CD4-positive, alpha-beta memory T cell (primary cell): Measurements from ENCODE around the gene CNTNAP4. TPM values are rescaled to one million over a fixed set of nuclear protein-coding genes. Genes with fewer than 3 reads are reported as not detected.

Experiments used
- CTCF ChIA-PET: fragments of 350-600 bp; sonication (Branson Sonifier 250); formaldehyde crosslinking; loops from one replicate; lab custom pipeline; 2021; ENCODE audit warnings: inconsistent platforms; ENCODE audit not compliant: partially characterized antibody; lab: Charles Lee
- POLR2A ChIA-PET: fragments of 350-600 bp; sonication (Branson Sonifier 250); formaldehyde crosslinking; loops from one replicate; lab custom pipeline; 2021; ENCODE audit not compliant: partially characterized antibody; lab: Charles Lee
- DNase-seq, 5 donors: peaks; one replicate each; pipeline versions ENCODE4 v3.0.0 to v3.0.0-alpha.2; 2020 to 2022; ENCODE audit warnings: mixed read lengths in 1 of 5
- H3K27ac ChIP-seq: one replicate; pipeline ENCODE4 v1.7.0; 2013; ENCODE audit warnings: low read depth, low read length
- H3K27me3 ChIP-seq: 2 replicates; pipeline ENCODE4 v1.7.0; 2013; ENCODE audit warnings: mild to moderate bottlenecking, low read length, moderate library complexity; ENCODE audit not compliant: insufficient read depth
- H3K36me3 ChIP-seq: 2 replicates; pipeline ENCODE4 v1.7.0; 2013; ENCODE audit warnings: mild to moderate bottlenecking, low read length, moderate library complexity; ENCODE audit not compliant: insufficient read depth
- H3K4me1 ChIP-seq: 2 replicates; pipeline ENCODE4 v1.7.0; 2013; ENCODE audit warnings: mild to moderate bottlenecking, low read length, moderate library complexity; ENCODE audit not compliant: insufficient read depth
- H3K4me3 ChIP-seq, 2 donors: one replicate each; pipeline ENCODE4 v1.7.0; 2013; ENCODE audit warnings: low read length in 2 of 2, mild to moderate bottlenecking in 1 of 2
- H3K9me3 ChIP-seq, 2 donors: one replicate each; pipeline ENCODE4 v1.7.0; 2013; ENCODE audit warnings: low read length in 2 of 2, control low read depth in 1 of 2; ENCODE audit not compliant: control insufficient read depth in 1 of 2
- H3K27ac Mint-ChIP-seq, 7 donors: one replicate each; pipeline ENCODE4 v1.8.0; 2020 to 2021; ENCODE audit warnings: mixed read lengths in 7 of 7, mild to moderate bottlenecking in 6 of 7, inconsistent platforms in 3 of 7, moderate library complexity in 3 of 7
- H3K27me3 Mint-ChIP-seq, 2 donors: one replicate each; pipeline ENCODE4 v1.8.0; 2020 to 2021; ENCODE audit warnings: mixed read lengths in 2 of 2
- H3K36me3 Mint-ChIP-seq, 2 donors: one replicate each; pipeline ENCODE4 v1.8.0; 2020 to 2021; ENCODE audit warnings: mixed read lengths in 2 of 2, inconsistent platforms in 1 of 2, mild to moderate bottlenecking in 1 of 2
- H3K4me1 Mint-ChIP-seq, 4 donors: one replicate each; pipeline ENCODE4 v1.8.0; 2020 to 2021; ENCODE audit warnings: mixed read lengths in 4 of 4, mild to moderate bottlenecking in 1 of 4
- H3K4me3 Mint-ChIP-seq, 8 donors: one replicate each; pipeline ENCODE4 v1.8.0; 2020 to 2021; ENCODE audit warnings: mixed read lengths in 8 of 8, mild to moderate bottlenecking in 7 of 8, moderate library complexity in 6 of 8, inconsistent platforms in 3 of 8
- H3K9me3 Mint-ChIP-seq, 8 donors: one replicate each; pipeline ENCODE4 v1.8.0; 2020 to 2021; ENCODE audit warnings: mixed read lengths in 8 of 8, mild to moderate bottlenecking in 5 of 8, inconsistent platforms in 3 of 8, moderate library complexity in 1 of 8
- intact Hi-C: fragments of 100-400 bp; cut with micrococcal nuclease; formaldehyde crosslinking; loops from one replicate; pipeline ENCODE4 v1.15.1; 2023
- polyA plus RNA-seq, 2 donors: library from polyadenylated mRNA; unstranded; fragments of 300-500 nt; fragmentation: Illumina TruSeq; gene quantifications; one replicate each; pipeline ENCODE4 v1.2.3, GENCODE V29; 2021
- total RNA-seq, 2 experiments: library from RNA; stranded (reverse); gene quantifications; one replicate each; pipeline ENCODE4 v1.2.3, GENCODE V29; 2021

Gene CNTNAP4
- total RNA-seq = not detected
- not detected for polyA plus RNA-seq

- POLR2A ChIA-PET = no interaction called here
- Histone ChIP-seq H3K4me3 (no peak within 1 kb of the TSS), H3K4me1 (no peaks in the 10 kb centered on the region), H3K27me3 (no peaks in the 10 kb centered on the region), H3K36me3 (no peaks in the 10 kb centered on the region), H3K9me3 (no peaks in the 10 kb centered on the region), H3K27ac (no peak within 1 kb of the TSS)
- no peak for DNase-seq
- CTCF ChIA-PET = no interaction called here
- intact Hi-C loops = no loop called here
- H3K4me3 Mint-ChIP-seq = no peak within 1 kb of the TSS
- H3K27me3 Mint-ChIP-seq = no peaks in the 10 kb centered on the region
- H3K27ac Mint-ChIP-seq = no peak within 1 kb of the TSS
- no peaks in the 10 kb centered on the region for H3K36me3 Mint-ChIP-seq
- H3K4me1 Mint-ChIP-seq = no peaks in the 10 kb centered on the region
- H3K9me3 Mint-ChIP-seq = peaks cover 0 to 9% (median 3%) of the 10 kb centered on the region in 8 donors
These were observed at the start of gene CNTNAP4 for GRCh38 chr16:76276745-76277438. CNTNAP4 (plus strand) TSS chr16:76277401; CDS start chr16:76277663, 262 bp downstream.

GRCh38 chr16:76228546-76229146, 48.6 kb upstream of the CNTNAP4 start:
- Histone ChIP-seq H3K36me3 (no peaks in the 10 kb centered on the region), H3K27ac (no peak overlapping the region), H3K4me1 (no peaks in the 10 kb centered on the region), H3K4me3 (no peak overlapping the region), H3K9me3 (no peaks in the 10 kb centered on the region), H3K27me3 (no peaks in the 10 kb centered on the region)
- POLR2A ChIA-PET = no interaction called here
- H3K36me3 Mint-ChIP-seq = no peaks in the 10 kb centered on the region
- DNase-seq = no peak
- no peak overlapping the region for H3K27ac Mint-ChIP-seq
- no peak overlapping the region for H3K4me3 Mint-ChIP-seq
- peaks cover 0 to 7% (median 5%) of the 10 kb centered on the region in 8 donors for H3K9me3 Mint-ChIP-seq
- CTCF ChIA-PET = no interaction called here
- no peaks in the 10 kb centered on the region for H3K4me1 Mint-ChIP-seq
- intact Hi-C loops = no loop called here
- H3K27me3 Mint-ChIP-seq = no peaks in the 10 kb centered on the region

GRCh38 chr16:76232704-76233103, 44.5 kb upstream of the CNTNAP4 start:
- no peak overlapping the region for H3K27ac Mint-ChIP-seq
- intact Hi-C loops = no loop called here

GRCh38 chr16:76235025-76235424, 42.2 kb upstream of the CNTNAP4 start:
- Histone ChIP-seq H3K4me3 (no peak overlapping the region), H3K27me3 (no peaks in the 10 kb centered on the region), H3K9me3 (no peaks in the 10 kb centered on the region), H3K36me3 (no peaks in the 10 kb centered on the region), H3K4me1 (no peaks in the 10 kb centered on the region), H3K27ac (no peak overlapping the region)
- no peaks in the 10 kb centered on the region for H3K36me3 Mint-ChIP-seq
- peaks cover 0 to 10% (median 3%) of the 10 kb centered on the region in 8 donors for H3K9me3 Mint-ChIP-seq
- DNase-seq = no peak
- H3K4me3 Mint-ChIP-seq = no peak overlapping the region
- CTCF ChIA-PET = no interaction called here
- no peak overlapping the region for H3K27ac Mint-ChIP-seq
- no peaks in the 10 kb centered on the region for H3K4me1 Mint-ChIP-seq
- no peaks in the 10 kb centered on the region for H3K27me3 Mint-ChIP-seq
- POLR2A ChIA-PET = no interaction called here
- intact Hi-C loops = no loop called here

More at GRCh38 chr16:76232704-76233103, 44.5 kb upstream of the CNTNAP4 start:
- CTCF ChIA-PET = no interaction called here
- no peak overlapping the region for H3K27ac ChIP-seq
- DNase-seq = no peak
- no peaks in the 10 kb centered on the region for H3K36me3 ChIP-seq
- no peak overlapping the region for H3K4me3 Mint-ChIP-seq
- no peaks in the 10 kb centered on the region for H3K36me3 Mint-ChIP-seq
- no peaks in the 10 kb centered on the region for H3K27me3 ChIP-seq
- peaks cover 4 to 8% (median 5%) of the 10 kb centered on the region in 8 donors for H3K9me3 Mint-ChIP-seq
- H3K9me3 ChIP-seq = no peaks in the 10 kb centered on the region
- no peaks in the 10 kb centered on the region for H3K27me3 Mint-ChIP-seq
- H3K4me1 ChIP-seq = no peaks in the 10 kb centered on the region
- no peak overlapping the region for H3K4me3 ChIP-seq
- no peaks in the 10 kb centered on the region for H3K4me1 Mint-ChIP-seq
- POLR2A ChIA-PET = no interaction called here

- H3K9me3 ChIP-seq = no peaks in the 10 kb centered on the region
These were observed 41.8 kb upstream of the CNTNAP4 start for GRCh38 chr16:76235426-76235825.

GRCh38 chr16:76237471-76237870, 39.7 kb upstream of the CNTNAP4 start:
- Mint-ChIP-seq H3K4me1 (no peaks in the 10 kb centered on the region), H3K27ac (no peak overlapping the region), H3K4me3 (no peak overlapping the region), H3K27me3 (no peaks in the 10 kb centered on the region), H3K9me3 (peaks cover 0 to 7% (median 3%) of the 10 kb centered on the region in 8 donors), H3K36me3 (no peaks in the 10 kb centered on the region)
- intact Hi-C loops = no loop called here
- Histone ChIP-seq H3K36me3 (no peaks in the 10 kb centered on the region), H3K4me3 (no peak overlapping the region), H3K9me3 (no peaks in the 10 kb centered on the region), H3K27me3 (no peaks in the 10 kb centered on the region), H3K27ac (no peak overlapping the region), H3K4me1 (no peaks in the 10 kb centered on the region)
- DNase-seq = no peak
- POLR2A ChIA-PET = no interaction called here
- CTCF ChIA-PET = no interaction called here

More at GRCh38 chr16:76235426-76235825, 41.8 kb upstream of the CNTNAP4 start:
- Mint-ChIP-seq H3K4me3 (no peak overlapping the region), H3K27me3 (no peaks in the 10 kb centered on the region), H3K9me3 (peaks cover 0 to 10% (median 3%) of the 10 kb centered on the region in 8 donors), H3K27ac (no peak overlapping the region), H3K36me3 (no peaks in the 10 kb centered on the region), H3K4me1 (no peaks in the 10 kb centered on the region)
- Histone ChIP-seq H3K27me3 (no peaks in the 10 kb centered on the region), H3K4me3 (no peak overlapping the region), H3K36me3 (no peaks in the 10 kb centered on the region), H3K27ac (no peak overlapping the region), H3K4me1 (no peaks in the 10 kb centered on the region)
- CTCF ChIA-PET = no interaction called here
- DNase-seq = no peak
- intact Hi-C loops = no loop called here
- POLR2A ChIA-PET = no interaction called here

- Histone ChIP-seq H3K36me3 (no peaks in the 10 kb centered on the region), H3K27me3 (no peaks in the 10 kb centered on the region), H3K4me3 (no peak overlapping the region), H3K4me1 (no peaks in the 10 kb centered on the region), H3K9me3 (no peaks in the 10 kb centered on the region), H3K27ac (no peak overlapping the region)
- no peaks in the 10 kb centered on the region for H3K36me3 Mint-ChIP-seq
- H3K9me3 Mint-ChIP-seq = peaks cover 0 to 7% (median 2%) of the 10 kb centered on the region in 8 donors
- no peak overlapping the region for H3K27ac Mint-ChIP-seq
- intact Hi-C loops = no loop called here
- no peaks in the 10 kb centered on the region for H3K4me1 Mint-ChIP-seq
- DNase-seq = no peak
- H3K27me3 Mint-ChIP-seq = no peaks in the 10 kb centered on the region
- ChIA-PET POLR2A (no interaction called here), CTCF (no interaction called here)
- no peak overlapping the region for H3K4me3 Mint-ChIP-seq
These were observed 35.4 kb upstream of the CNTNAP4 start for GRCh38 chr16:76241755-76242154.
